IMR-90 (cell line): Measurements from ENCODE around the gene DMD. TPM values are rescaled to one million over a fixed set of nuclear protein-coding genes. Genes with fewer than 3 reads are reported as not detected.
A peak's percentile ranks its signal among the peaks of the same experiment; 100 is the strongest.

Experiments
- ATAC-seq: fragments of 200-7000 bp; cut with Tn5 transposase; 2 replicates; pipeline ENCODE4 v1.9.1; 2020; ENCODE audit warnings: low read depth, mild to moderate bottlenecking, moderate library complexity
- BruUV-seq: library from RNA; stranded (reverse); fragments of 400-500 nt; replicated peaks from 2 replicates; lab custom pipeline; 2021; lab: Mats Ljungman, UMichigan
- CTCF ChIA-PET: fragments of 300-600 bp; formaldehyde crosslinking; extraction: SDS; loops from one replicate; lab custom pipeline; 2021; ENCODE audit warnings: antibody characterized with exemption; lab: Yijun Ruan, JAX
- POLR2A ChIA-PET: fragments of 300-600 bp; sonication (Branson Sonifier 250); formaldehyde crosslinking; loops from one replicate; lab custom pipeline; 2022; ENCODE audit warnings: antibody characterized with exemption; ENCODE audit not compliant: unreplicated experiment; lab: Charles Lee
- DNase-seq: peaks from one replicate; pipeline ENCODE4 v3.0.0; 2013
- H2AFZ ChIP-seq: replicated peaks from 2 replicates; pipeline ENCODE3; 2013; ENCODE audit warnings: low read length, mild to moderate bottlenecking; ENCODE audit not compliant: poor library complexity
- H2AK5ac ChIP-seq: 2 replicates; pipeline ENCODE4 v1.6.1; 2013; ENCODE audit warnings: low read depth, low read length, inconsistent platforms
- H2AK9ac ChIP-seq: replicated peaks from 2 replicates; pipeline ENCODE3; 2013; ENCODE audit warnings: mild to moderate bottlenecking, low read depth, low read length, moderate library complexity; ENCODE audit not compliant: poor library complexity
- H2BK120ac ChIP-seq: 2 replicates; pipeline ENCODE4 v1.6.1; 2013; ENCODE audit warnings: low read depth, low read length, inconsistent platforms
- H2BK15ac ChIP-seq: 3 replicates; pipeline ENCODE4 v1.6.1; 2013; ENCODE audit warnings: low read depth, low read length, inconsistent platforms
- H2BK20ac ChIP-seq: 2 replicates; pipeline ENCODE4 v1.6.1; 2013; ENCODE audit warnings: low read depth, mild to moderate bottlenecking, inconsistent platforms, low read length, moderate library complexity
- H2BK5ac ChIP-seq: 2 replicates; pipeline ENCODE4 v1.6.1; 2013; ENCODE audit warnings: mild to moderate bottlenecking, low read depth, low read length, inconsistent platforms; ENCODE audit not compliant: poor library complexity, severe bottlenecking
- H3K14ac ChIP-seq: replicated peaks from 2 replicates; pipeline ENCODE4 v1.6.1; 2013; ENCODE audit warnings: low read depth, low read length, inconsistent platforms
- H3K18ac ChIP-seq: 2 replicates; pipeline ENCODE4 v1.6.1; 2013; ENCODE audit warnings: low read depth, low read length, control low read depth
- H3K23ac ChIP-seq: 2 replicates; pipeline ENCODE4 v1.6.1; 2013; ENCODE audit warnings: low read depth, low read length, inconsistent platforms
- H3K27ac ChIP-seq: 2 replicates; pipeline ENCODE4 v1.5.1; 2013; ENCODE audit warnings: mild to moderate bottlenecking, control low read depth, low read length; ENCODE audit not compliant: insufficient read depth
- H3K27me3 ChIP-seq: 2 replicates; pipeline ENCODE4 v1.6.1; 2013; ENCODE audit warnings: low read length; ENCODE audit not compliant: control insufficient read depth, insufficient read depth
- H3K36me3 ChIP-seq: 2 replicates; pipeline ENCODE4 v1.6.1; 2013; ENCODE audit warnings: low read length, mixed read lengths; ENCODE audit not compliant: control insufficient read depth, insufficient read depth
- H3K4ac ChIP-seq: 2 replicates; pipeline ENCODE4 v1.6.1; 2013; ENCODE audit warnings: low read depth, low read length, inconsistent platforms
- H3K4me1 ChIP-seq: 2 replicates; pipeline ENCODE4 v1.6.1; 2013; ENCODE audit warnings: low read length, mixed read lengths; ENCODE audit not compliant: control insufficient read depth, insufficient read depth
- H3K4me2 ChIP-seq: 2 replicates; pipeline ENCODE4 v1.6.1; 2013; ENCODE audit warnings: low read depth, mild to moderate bottlenecking, control low read depth, low read length, moderate library complexity
- H3K4me3 ChIP-seq: 2 replicates; pipeline ENCODE4 v1.5.1; 2013; ENCODE audit warnings: low read depth, mild to moderate bottlenecking, control low read depth, low read length, moderate library complexity; ENCODE audit not compliant: insufficient read depth
- H3K56ac ChIP-seq: 2 replicates; pipeline ENCODE4 v1.6.1; 2013; ENCODE audit warnings: low read length, inconsistent platforms; ENCODE audit not compliant: insufficient read depth; ENCODE audit errors: extremely low read depth
- H3K79me1 ChIP-seq, 2 experiments: 2 replicates each; pipeline ENCODE4 v1.6.1; 2013; ENCODE audit warnings: low read length in 2 of 2, inconsistent platforms in 1 of 2, low read depth in 1 of 2
- H3K9ac ChIP-seq: 2 replicates; pipeline ENCODE4 v1.6.1; 2013; ENCODE audit warnings: low read depth, low read length, control low read depth
- H3K9me1 ChIP-seq: 2 replicates; pipeline ENCODE4 v1.6.1; 2013; ENCODE audit warnings: low read length, inconsistent platforms; ENCODE audit not compliant: insufficient read depth
- H3K9me3 ChIP-seq: 2 replicates; pipeline ENCODE4 v1.6.1; 2013; ENCODE audit warnings: low read length; ENCODE audit not compliant: control insufficient read depth, insufficient read depth
- H4K20me1 ChIP-seq: 2 replicates; pipeline ENCODE4 v1.6.1; 2013; ENCODE audit warnings: low read length, inconsistent platforms; ENCODE audit not compliant: insufficient read depth
- H4K5ac ChIP-seq: 2 replicates; pipeline ENCODE4 v1.6.1; 2013; ENCODE audit warnings: mild to moderate bottlenecking, low read depth, low read length, control low read depth
- H4K8ac ChIP-seq, 2 experiments: 2 replicates each; pipeline ENCODE4 v1.6.1; 2013; ENCODE audit warnings: low read depth in 2 of 2, low read length in 2 of 2, control low read depth in 1 of 2, inconsistent platforms in 1 of 2
- H4K91ac ChIP-seq: 2 replicates; pipeline ENCODE4 v1.6.1; 2013; ENCODE audit warnings: low read depth, low read length, inconsistent platforms; ENCODE audit not compliant: insufficient read depth
- BHLHE40 ChIP-seq: fragments of 150-350 bp; IDR thresholded peaks from 2 replicates; pipeline ENCODE4 v1.6.1; 2016; ENCODE audit warnings: mild to moderate bottlenecking, low read depth, low read length
- CEBPB ChIP-seq: IDR thresholded peaks from 2 replicates; pipeline ENCODE4 v1.6.1; 2012; ENCODE audit warnings: low read depth, low read length, improper control_type of control experiment
- CHD1 ChIP-seq: IDR thresholded peaks from 2 replicates; pipeline ENCODE4 v1.6.1; 2012; ENCODE audit warnings: low read depth, low read length, improper control_type of control experiment
- FOS ChIP-seq: fragments of 150-350 bp; IDR thresholded peaks from 2 replicates; pipeline ENCODE4 v1.6.1; 2016; ENCODE audit warnings: low read depth, low read length
- MAFK ChIP-seq: IDR thresholded peaks from 2 replicates; pipeline ENCODE4 v1.6.1; 2012; ENCODE audit warnings: low read depth, low read length, improper control_type of control experiment
- MAZ ChIP-seq: IDR thresholded peaks from 2 replicates; pipeline ENCODE4 v1.6.1; 2012; ENCODE audit warnings: low read depth, mild to moderate bottlenecking, low read length, improper control_type of control experiment, moderate library complexity, borderline replicate concordance
- MXI1 ChIP-seq: IDR thresholded peaks from 2 replicates; pipeline ENCODE4 v1.6.1; 2012; ENCODE audit warnings: low read depth, mild to moderate bottlenecking, low read length, moderate library complexity, borderline replicate concordance
- NFE2L2 ChIP-seq: fragments of 150-350 bp; IDR thresholded peaks from 2 replicates; pipeline ENCODE4 v1.6.1; 2016; ENCODE audit warnings: low read depth, mild to moderate bottlenecking, low read length
- POLR2A ChIP-seq: IDR thresholded peaks from 2 replicates; pipeline ENCODE4 v1.6.1; 2012; ENCODE audit warnings: mild to moderate bottlenecking, low read depth, low read length
- RAD21 ChIP-seq: IDR thresholded peaks from 2 replicates; pipeline ENCODE4 v1.6.1; 2012; ENCODE audit warnings: low read length, improper control_type of control experiment
- RCOR1 ChIP-seq: IDR thresholded peaks from 2 replicates; pipeline ENCODE4 v1.6.1; 2012; ENCODE audit warnings: mild to moderate bottlenecking, low read length, improper control_type of control experiment; ENCODE audit not compliant: insufficient replicate concordance
- RFX5 ChIP-seq: IDR thresholded peaks from 2 replicates; pipeline ENCODE4 v1.8.0; 2012; ENCODE audit warnings: low read depth, mild to moderate bottlenecking, low read length, moderate library complexity
- SMC3 ChIP-seq: fragments of 150-350 bp; IDR thresholded peaks from 2 replicates; pipeline ENCODE4 v1.6.1; 2016; ENCODE audit warnings: low read depth, mild to moderate bottlenecking, antibody characterized with exemption, low read length, moderate library complexity
- WGBS, 2 experiments: methylation state at CpG; one replicate each; pipeline versions ENCODE4 v1.1.5 to v1.1.7; 2013; ENCODE audit warnings: missing lambda C conversion rate in 2 of 2; ENCODE audit not compliant: insufficient read length in 1 of 2; ENCODE audit errors: extremely low coverage in 2 of 2; 5-methylcytosine and 5-hydroxymethylcytosine counted together
- dilution Hi-C: fragments of 300-500 bp; cut with HindIII; formaldehyde crosslinking; loops from one replicate; pipeline ENCODE4 v1.14.3; 2018; ENCODE audit warnings: low sequenced_read_pairs; ENCODE audit not compliant: unreplicated experiment
- in situ Hi-C: fragments of 300-500 bp; cut with MboI; formaldehyde crosslinking; loops from 3 replicates; pipeline ENCODE4 v1.14.3; 2019; ENCODE audit warnings: low sequenced_read_pairs, inconsistent platforms, mixed read lengths
- intact Hi-C: fragments of 100-400 bp; cut with micrococcal nuclease; formaldehyde crosslinking; loops from 2 replicates; pipeline ENCODE4 v1.10.0; 2022
- polyA plus RNA-seq, 3 experiments: library from polyadenylated mRNA; depleted of rRNA; stranded (reverse); fragments of >200 nt; gene quantifications; 2 replicates each; pipeline ENCODE4 v1.2.3, GENCODE V29; 2012; ENCODE audit warnings: low replicate concordance in 1 of 3
- total RNA-seq: library from RNA; depleted of rRNA; stranded (reverse); fragments of >200 nt; gene quantifications from 2 replicates; pipeline ENCODE4 v1.2.3, GENCODE V29; 2012
- TF ChIP-seq, protein P1 (sequence below): conservative IDR thresholded peaks from 2 replicates; pipeline ENCODE4 v1.5.1; 2012; ENCODE audit warnings: mild to moderate bottlenecking, low read depth, low read length, improper control_type of control experiment
- TF ChIP-seq, protein P2 (sequence below): fragments of 150-350 bp; IDR thresholded peaks from 2 replicates; pipeline ENCODE4 v1.6.1; 2017; ENCODE audit warnings: mild to moderate bottlenecking, antibody characterized with exemption, low read length, low read depth
- TF ChIP-seq, protein P3 (sequence below): fragments of 150-350 bp; IDR thresholded peaks from 2 replicates; pipeline ENCODE4 v1.6.1; 2016; ENCODE audit warnings: low read depth, mild to moderate bottlenecking, low read length, moderate library complexity, borderline replicate concordance

Gene DMD
- total and polyA plus RNA-seq, 2 of the 4 experiments (the other 2 are of a cell fraction): 6.6 to 11.8 TPM

DNA sequence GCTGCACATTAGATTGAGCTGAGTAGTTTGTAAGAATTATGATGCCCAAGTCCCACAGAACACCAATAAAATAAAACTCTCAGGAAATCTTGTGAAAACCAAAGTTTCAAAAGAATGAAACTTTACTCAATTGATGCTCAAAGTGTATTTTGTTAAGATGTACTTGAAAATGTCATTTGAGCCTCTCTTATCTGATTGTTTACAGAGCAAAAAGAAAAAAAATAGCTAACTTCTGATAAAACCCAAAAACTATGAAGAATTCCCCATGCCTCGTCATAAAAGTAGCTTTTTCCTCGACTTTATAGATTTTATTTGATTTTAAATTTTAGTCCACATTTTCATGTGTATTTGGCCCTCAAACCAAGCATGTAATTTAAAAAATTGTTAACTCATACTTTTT, 1618.0 kb downstream of the DMD start:
- intact Hi-C loops (no loop called here), in situ Hi-C loops (no loop called here), dilution Hi-C loops (no loop called here)
- Histone ChIP-seq H3K4me3 (no peak overlapping the region), H3K27ac (no peak overlapping the region), H2AK5ac (no peak overlapping the region), H3K18ac (no peak overlapping the region), H3K9ac (no peak overlapping the region), H3K27me3 (no peaks in the 10 kb centered on the region), H2BK120ac (no peak overlapping the region), H3K9me1 (no peaks in the 10 kb centered on the region), H2BK20ac (no peak overlapping the region), H3K79me1 (no peaks in the 10 kb centered on the region), H3K4ac (no peak overlapping the region), H3K9me3 (no peaks in the 10 kb centered on the region), H3K36me3 (no peaks in the 10 kb centered on the region), H2AFZ (no peak overlapping the region), H3K14ac (no peak overlapping the region), H4K8ac (no peak overlapping the region), H3K4me2 (no peak overlapping the region), H4K5ac (no peak overlapping the region), H2BK5ac (no peak overlapping the region), H4K20me1 (no peaks in the 10 kb centered on the region), H3K56ac (no peak overlapping the region), H4K91ac (no peak overlapping the region), H3K4me1 (no peaks in the 10 kb centered on the region), H2BK15ac (no peak overlapping the region), H2AK9ac (no peak overlapping the region), H3K23ac (no peak overlapping the region)
- DNase-seq (peak; percentile 23), ATAC-seq (no peak)
- WGBS, 2 experiments: no CpG with 5 or more reads among the region's 2 CpGs
- POLR2A ChIA-PET: no interaction called here
- TF ChIP-seq CEBPB: no peak
- no peak for TF ChIP-seq RAD21
- TF ChIP-seq, protein P1, sequence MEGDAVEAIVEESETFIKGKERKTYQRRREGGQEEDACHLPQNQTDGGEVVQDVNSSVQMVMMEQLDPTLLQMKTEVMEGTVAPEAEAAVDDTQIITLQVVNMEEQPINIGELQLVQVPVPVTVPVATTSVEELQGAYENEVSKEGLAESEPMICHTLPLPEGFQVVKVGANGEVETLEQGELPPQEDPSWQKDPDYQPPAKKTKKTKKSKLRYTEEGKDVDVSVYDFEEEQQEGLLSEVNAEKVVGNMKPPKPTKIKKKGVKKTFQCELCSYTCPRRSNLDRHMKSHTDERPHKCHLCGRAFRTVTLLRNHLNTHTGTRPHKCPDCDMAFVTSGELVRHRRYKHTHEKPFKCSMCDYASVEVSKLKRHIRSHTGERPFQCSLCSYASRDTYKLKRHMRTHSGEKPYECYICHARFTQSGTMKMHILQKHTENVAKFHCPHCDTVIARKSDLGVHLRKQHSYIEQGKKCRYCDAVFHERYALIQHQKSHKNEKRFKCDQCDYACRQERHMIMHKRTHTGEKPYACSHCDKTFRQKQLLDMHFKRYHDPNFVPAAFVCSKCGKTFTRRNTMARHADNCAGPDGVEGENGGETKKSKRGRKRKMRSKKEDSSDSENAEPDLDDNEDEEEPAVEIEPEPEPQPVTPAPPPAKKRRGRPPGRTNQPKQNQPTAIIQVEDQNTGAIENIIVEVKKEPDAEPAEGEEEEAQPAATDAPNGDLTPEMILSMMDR: no peak
- TF ChIP-seq, protein P2, sequence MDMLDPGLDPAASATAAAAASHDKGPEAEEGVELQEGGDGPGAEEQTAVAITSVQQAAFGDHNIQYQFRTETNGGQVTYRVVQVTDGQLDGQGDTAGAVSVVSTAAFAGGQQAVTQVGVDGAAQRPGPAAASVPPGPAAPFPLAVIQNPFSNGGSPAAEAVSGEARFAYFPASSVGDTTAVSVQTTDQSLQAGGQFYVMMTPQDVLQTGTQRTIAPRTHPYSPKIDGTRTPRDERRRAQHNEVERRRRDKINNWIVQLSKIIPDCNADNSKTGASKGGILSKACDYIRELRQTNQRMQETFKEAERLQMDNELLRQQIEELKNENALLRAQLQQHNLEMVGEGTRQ: no peak
- TF ChIP-seq, protein P3, sequence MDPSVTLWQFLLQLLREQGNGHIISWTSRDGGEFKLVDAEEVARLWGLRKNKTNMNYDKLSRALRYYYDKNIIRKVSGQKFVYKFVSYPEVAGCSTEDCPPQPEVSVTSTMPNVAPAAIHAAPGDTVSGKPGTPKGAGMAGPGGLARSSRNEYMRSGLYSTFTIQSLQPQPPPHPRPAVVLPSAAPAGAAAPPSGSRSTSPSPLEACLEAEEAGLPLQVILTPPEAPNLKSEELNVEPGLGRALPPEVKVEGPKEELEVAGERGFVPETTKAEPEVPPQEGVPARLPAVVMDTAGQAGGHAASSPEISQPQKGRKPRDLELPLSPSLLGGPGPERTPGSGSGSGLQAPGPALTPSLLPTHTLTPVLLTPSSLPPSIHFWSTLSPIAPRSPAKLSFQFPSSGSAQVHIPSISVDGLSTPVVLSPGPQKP: no peak
- TF ChIP-seq SMC3: no peak
- no peak for TF ChIP-seq MAZ
- TF ChIP-seq MAFK: no peak
- TF ChIP-seq CHD1: no peak
- no peak for TF ChIP-seq MXI1
- TF ChIP-seq FOS: no peak
- no peak for TF ChIP-seq RFX5
- TF ChIP-seq NFE2L2: no peak
- no peak for TF ChIP-seq RCOR1
- TF ChIP-seq BHLHE40: no peak
- TF ChIP-seq POLR2A: no peak
- BruUV-seq: no TSS peak
- CTCF ChIA-PET: interaction anchor here (0.9 to 1.7 kb wide), 3 partner anchors 10 to 380 kb away, joined by 3 to 5 read pairs (median 3); no protein-coding TSS in a partner anchor
